Spleen (tissue), 7 donors: ENCODE data around the gene PANX1.

Experiments used
- POLR2AphosphoS5 ChIP-seq, 3 donors: sonication (generic); formaldehyde crosslinking; IDR thresholded peaks; one replicate each; pipeline ENCODE4 v1.5.1; 2017; ENCODE audit warnings: antibody characterized with exemption in 3 of 3
- TF ChIP-seq, protein P1 (sequence below), 11 experiments: fragments of 200-600 bp in 7 of 11; fragments of 450-650 bp in 4 of 11; sonication (generic) in 4 of 11; IDR thresholded peaks in 8 of 11; conservative IDR thresholded peaks in 3 of 11; 1 replicate in 7 of 11; 2 replicates in 4 of 11; pipeline versions ENCODE4 v1.4.0 to v1.8.0; 2016 to 2021; ENCODE audit warnings: antibody characterized with exemption in 11 of 11, inconsistent platforms in 4 of 11, mild to moderate bottlenecking in 1 of 11
- donor health status: DM: no; HTN: no; CAD: no; lungs with moderate emphysema.
- donor health status: DM: no; HTN: no; CAD: no.
- donor health status: DM: no; HTN: no; CAD: no.

GRCh38 chr11:94169516-94169915 lies 40.9 kb downstream of the PANX1 start:
- TF ChIP-seq, protein P1, sequence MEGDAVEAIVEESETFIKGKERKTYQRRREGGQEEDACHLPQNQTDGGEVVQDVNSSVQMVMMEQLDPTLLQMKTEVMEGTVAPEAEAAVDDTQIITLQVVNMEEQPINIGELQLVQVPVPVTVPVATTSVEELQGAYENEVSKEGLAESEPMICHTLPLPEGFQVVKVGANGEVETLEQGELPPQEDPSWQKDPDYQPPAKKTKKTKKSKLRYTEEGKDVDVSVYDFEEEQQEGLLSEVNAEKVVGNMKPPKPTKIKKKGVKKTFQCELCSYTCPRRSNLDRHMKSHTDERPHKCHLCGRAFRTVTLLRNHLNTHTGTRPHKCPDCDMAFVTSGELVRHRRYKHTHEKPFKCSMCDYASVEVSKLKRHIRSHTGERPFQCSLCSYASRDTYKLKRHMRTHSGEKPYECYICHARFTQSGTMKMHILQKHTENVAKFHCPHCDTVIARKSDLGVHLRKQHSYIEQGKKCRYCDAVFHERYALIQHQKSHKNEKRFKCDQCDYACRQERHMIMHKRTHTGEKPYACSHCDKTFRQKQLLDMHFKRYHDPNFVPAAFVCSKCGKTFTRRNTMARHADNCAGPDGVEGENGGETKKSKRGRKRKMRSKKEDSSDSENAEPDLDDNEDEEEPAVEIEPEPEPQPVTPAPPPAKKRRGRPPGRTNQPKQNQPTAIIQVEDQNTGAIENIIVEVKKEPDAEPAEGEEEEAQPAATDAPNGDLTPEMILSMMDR (IDR thresholded peaks at IDR 0.05 in 8 of 11, conservative IDR thresholded peaks at IDR 0.05 in 3 of 11) = no peak
- TF ChIP-seq POLR2AphosphoS5 (IDR thresholded peaks at IDR 0.05) = no peak
